ENCODE data around the gene PHF2. TPM values are rescaled to one million over a fixed set of nuclear protein-coding genes. Genes with fewer than 3 reads are reported as not detected.

PHF2 gene
- total RNA-seq, 1 donor from 2014 or later, result 27.4 TPM

DNA sequence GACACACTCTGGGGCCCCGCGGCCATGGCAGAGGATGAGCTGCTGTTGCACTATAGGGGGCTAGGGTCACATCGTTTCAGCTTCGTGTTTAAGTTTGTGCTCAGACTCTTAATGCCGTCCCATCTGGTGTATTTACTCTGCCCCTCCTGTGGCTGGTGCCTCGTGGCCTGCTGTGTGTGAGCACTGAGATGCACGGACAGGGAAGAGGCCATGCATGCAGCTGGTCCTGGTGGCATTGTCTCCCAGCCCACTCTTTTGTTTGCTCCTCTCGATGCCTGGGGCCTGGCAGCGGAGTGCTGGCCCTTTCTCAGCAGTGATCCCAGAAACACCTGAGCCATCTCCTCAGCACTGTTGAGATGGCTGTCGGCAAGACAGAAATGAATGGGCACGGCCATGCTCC is 30.0 kb upstream of the PHF2 start:
- no peaks in the 10 kb centered on the region for H3K27me3 ChIP-seq (ENCODE audit: low read depth)
- intact Hi-C loops (cut with micrococcal nuclease), result no loop called here
- peaks cover 40% of the 10 kb centered on the region for H3K4me1 ChIP-seq
- H3K4me3 ChIP-seq, result no peak overlapping the region
- no peak for DNase-seq
- TF ChIP-seq, protein P1, sequence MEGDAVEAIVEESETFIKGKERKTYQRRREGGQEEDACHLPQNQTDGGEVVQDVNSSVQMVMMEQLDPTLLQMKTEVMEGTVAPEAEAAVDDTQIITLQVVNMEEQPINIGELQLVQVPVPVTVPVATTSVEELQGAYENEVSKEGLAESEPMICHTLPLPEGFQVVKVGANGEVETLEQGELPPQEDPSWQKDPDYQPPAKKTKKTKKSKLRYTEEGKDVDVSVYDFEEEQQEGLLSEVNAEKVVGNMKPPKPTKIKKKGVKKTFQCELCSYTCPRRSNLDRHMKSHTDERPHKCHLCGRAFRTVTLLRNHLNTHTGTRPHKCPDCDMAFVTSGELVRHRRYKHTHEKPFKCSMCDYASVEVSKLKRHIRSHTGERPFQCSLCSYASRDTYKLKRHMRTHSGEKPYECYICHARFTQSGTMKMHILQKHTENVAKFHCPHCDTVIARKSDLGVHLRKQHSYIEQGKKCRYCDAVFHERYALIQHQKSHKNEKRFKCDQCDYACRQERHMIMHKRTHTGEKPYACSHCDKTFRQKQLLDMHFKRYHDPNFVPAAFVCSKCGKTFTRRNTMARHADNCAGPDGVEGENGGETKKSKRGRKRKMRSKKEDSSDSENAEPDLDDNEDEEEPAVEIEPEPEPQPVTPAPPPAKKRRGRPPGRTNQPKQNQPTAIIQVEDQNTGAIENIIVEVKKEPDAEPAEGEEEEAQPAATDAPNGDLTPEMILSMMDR (IDR thresholded peaks at IDR 0.05; ENCODE audit: borderline replicate concordance), result no peak
- H3K36me3 ChIP-seq, result peaks cover 48% of the 10 kb centered on the region
- H3K9me3 ChIP-seq (replicated peaks), result no peaks in the 10 kb centered on the region
- no peak overlapping the region for H3K27ac ChIP-seq (replicated peaks)

DNA sequence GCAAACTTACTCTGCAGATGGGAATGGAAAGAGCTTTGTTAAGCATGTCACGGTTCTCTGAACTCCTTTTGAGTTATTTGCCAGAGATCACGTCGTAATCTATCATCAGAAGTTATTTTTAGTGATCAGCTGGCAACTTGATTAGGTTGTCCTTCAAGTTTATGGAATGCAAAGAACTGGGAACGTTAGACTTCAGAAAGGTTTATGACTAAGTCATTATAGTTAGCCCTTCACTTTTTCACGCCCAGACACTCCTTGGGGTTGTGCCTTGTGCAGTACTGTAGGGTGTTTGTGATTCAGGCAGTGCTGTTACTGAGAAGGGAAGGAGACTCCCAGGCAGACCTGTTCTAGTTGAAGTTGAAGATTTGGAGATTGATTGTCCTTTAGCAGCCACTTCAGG is 26.8 kb upstream of the PHF2 start:
- H3K36me3 ChIP-seq, result peaks cover 56% of the 10 kb centered on the region
- intact Hi-C loops (cut with micrococcal nuclease), result no loop called here
- H3K4me3 ChIP-seq, result no peak overlapping the region
- H3K27ac ChIP-seq (replicated peaks), result peak overlapping the region; percentile 24
- H3K27me3 ChIP-seq (ENCODE audit: low read depth), result no peaks in the 10 kb centered on the region
- TF ChIP-seq, protein P1 (IDR thresholded peaks at IDR 0.05; ENCODE audit: borderline replicate concordance), result no peak
- peaks cover 26% of the 10 kb centered on the region for H3K4me1 ChIP-seq
- H3K9me3 ChIP-seq (replicated peaks), result no peaks in the 10 kb centered on the region
- no peak for DNase-seq

DNA sequence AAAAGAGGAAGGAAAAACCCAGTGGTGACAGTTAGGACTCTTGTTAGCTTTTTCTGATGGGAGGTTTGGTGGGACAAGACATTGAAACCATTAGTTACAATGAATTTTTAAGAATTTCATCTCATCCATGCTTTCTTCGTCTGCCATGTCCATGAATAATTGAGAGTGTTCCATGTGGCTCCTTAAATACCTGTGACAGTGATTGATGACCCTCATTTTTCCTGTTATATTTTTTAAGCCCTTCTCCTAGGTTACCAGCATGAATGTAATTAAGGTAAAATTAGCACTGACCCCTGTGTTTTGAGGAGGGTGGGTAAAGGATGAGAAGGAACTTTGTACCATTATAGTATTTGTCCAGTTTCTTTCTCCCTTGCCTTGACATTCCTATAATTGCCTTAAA is 23.5 kb upstream of the PHF2 start:
- Histone ChIP-seq H3K9me3 (replicated peaks) (no peaks in the 10 kb centered on the region), H3K4me1 (peaks cover 17% of the 10 kb centered on the region), H3K36me3 (peaks cover 61% of the 10 kb centered on the region), H3K4me3 (no peak overlapping the region), H3K27me3 (ENCODE audit: low read depth) (no peaks in the 10 kb centered on the region), H3K27ac (replicated peaks) (no peak overlapping the region)
- TF ChIP-seq, protein P1 (IDR thresholded peaks at IDR 0.05; ENCODE audit: borderline replicate concordance), result no peak
- intact Hi-C loops (cut with micrococcal nuclease), result no loop called here
- DNase-seq, result no peak

DNA sequence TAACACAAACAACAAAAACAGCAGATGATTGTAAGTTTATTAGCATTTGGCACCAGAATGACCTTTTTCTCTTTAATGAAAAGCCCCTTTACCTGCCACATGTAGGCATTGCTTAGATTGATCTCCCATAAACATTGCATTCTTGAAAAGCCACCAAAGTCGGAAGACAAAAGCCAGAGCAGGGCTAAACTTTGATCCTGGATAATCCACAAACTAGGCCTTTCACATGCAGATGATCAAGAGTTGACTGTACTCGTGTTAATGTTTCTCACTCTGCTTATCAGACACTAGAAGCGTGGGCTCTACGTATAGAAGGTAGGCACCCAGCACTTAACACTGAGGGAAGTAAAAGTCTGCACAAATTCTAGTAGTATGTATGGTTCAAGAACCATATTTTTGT is 21.0 kb upstream of the PHF2 start:
- H3K4me1 ChIP-seq, result peaks cover 5% of the 10 kb centered on the region
- H3K4me3 ChIP-seq, result no peak overlapping the region
- TF ChIP-seq, protein P1 (IDR thresholded peaks at IDR 0.05; ENCODE audit: borderline replicate concordance), result no peak
- DNase-seq, result no peak
- peaks cover 84% of the 10 kb centered on the region for H3K36me3 ChIP-seq
- intact Hi-C loops (cut with micrococcal nuclease), result no loop called here
- no peaks in the 10 kb centered on the region for H3K9me3 ChIP-seq (replicated peaks)
- H3K27ac ChIP-seq (replicated peaks), result no peak overlapping the region
- H3K27me3 ChIP-seq (ENCODE audit: low read depth), result no peaks in the 10 kb centered on the region

DNA sequence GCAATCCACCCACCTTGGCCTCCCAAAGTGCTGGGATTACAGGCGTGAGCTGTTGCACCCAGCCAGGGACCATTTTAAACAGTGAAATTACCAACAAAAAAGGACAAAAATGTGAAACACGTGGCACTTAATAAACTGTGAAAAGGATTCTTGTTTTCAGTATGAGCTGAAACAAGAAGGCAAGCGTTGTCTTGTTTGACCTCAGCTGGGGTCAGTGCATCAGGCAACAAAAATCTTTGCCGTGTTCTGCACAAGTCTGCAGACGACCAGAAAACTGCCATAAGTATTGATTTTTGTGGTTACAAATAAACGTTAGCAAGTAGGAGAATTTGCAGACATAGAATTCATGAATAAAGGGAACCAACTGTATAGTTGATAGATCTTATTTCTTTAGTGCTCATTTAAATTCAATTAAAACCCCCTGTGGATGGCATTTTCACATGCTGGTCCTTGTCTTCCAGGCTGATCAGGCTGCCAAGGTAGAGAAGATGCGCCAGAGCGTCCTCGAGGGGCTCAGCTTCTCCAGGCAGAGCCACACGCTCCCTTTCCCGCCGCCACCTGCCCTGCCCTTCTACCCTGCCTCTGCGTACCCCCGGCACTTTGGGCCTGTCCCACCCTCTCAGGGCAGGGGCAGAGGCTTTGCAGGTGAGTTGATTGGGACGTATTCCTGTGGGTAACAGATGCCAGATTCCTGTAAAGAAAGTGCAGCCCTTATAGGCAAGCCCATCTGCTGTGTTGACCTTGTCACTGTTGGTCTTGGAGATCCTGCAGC is 18.8 kb upstream of the PHF2 start:
- DNase-seq, result no peak
- Histone ChIP-seq H3K4me1 (peaks cover 5% of the 10 kb centered on the region), H3K36me3 (peaks cover 84% of the 10 kb centered on the region), H3K9me3 (replicated peaks) (no peaks in the 10 kb centered on the region), H3K27ac (replicated peaks) (no peak overlapping the region), H3K27me3 (ENCODE audit: low read depth) (no peaks in the 10 kb centered on the region), H3K4me3 (no peak overlapping the region)
- intact Hi-C loops (cut with micrococcal nuclease), result no loop called here
- TF ChIP-seq, protein P1 (IDR thresholded peaks at IDR 0.05; ENCODE audit: borderline replicate concordance), result no peak

Measured in left ventricle myocardium inferior (tissue), 1 donor.